GM12864 (cell line): ENCODE results near the gene PSG7.
"Not testable (repeated sequence)": the region's sequence is repeated elsewhere in the genome, so short reads cannot be mapped to it uniquely, and the experiment has no call there.

Source experiments
- DNase-seq: peaks from one replicate; pipeline ENCODE4 v3.0.0-alpha.2; 2011; ENCODE audit warnings: low read depth
- H3K4me3 ChIP-seq: 2 replicates; pipeline ENCODE4 v1.5.1; 2011; ENCODE audit warnings: mild to moderate bottlenecking, low read depth, low read length, control low read depth
- TF ChIP-seq, protein P1 (sequence below): IDR thresholded peaks from 2 replicates; pipeline ENCODE4 v1.5.1; 2011; ENCODE audit warnings: low read depth, mild to moderate bottlenecking, moderate library complexity, low read length, control low read depth, inconsistent platforms; ENCODE audit errors: missing control alignments

PSG7 gene

GRCh38 chr19:42937107-42937506 lies at the start of gene PSG7:
Gene PSG7 (minus strand): TSS chr19:42937207. CDS start chr19:42937076, 131 bp downstream.
- DNase-seq, H3K4me3 ChIP-seq: not testable (repeated sequence)

- DNase-seq: no peak
- TF ChIP-seq, protein P1, sequence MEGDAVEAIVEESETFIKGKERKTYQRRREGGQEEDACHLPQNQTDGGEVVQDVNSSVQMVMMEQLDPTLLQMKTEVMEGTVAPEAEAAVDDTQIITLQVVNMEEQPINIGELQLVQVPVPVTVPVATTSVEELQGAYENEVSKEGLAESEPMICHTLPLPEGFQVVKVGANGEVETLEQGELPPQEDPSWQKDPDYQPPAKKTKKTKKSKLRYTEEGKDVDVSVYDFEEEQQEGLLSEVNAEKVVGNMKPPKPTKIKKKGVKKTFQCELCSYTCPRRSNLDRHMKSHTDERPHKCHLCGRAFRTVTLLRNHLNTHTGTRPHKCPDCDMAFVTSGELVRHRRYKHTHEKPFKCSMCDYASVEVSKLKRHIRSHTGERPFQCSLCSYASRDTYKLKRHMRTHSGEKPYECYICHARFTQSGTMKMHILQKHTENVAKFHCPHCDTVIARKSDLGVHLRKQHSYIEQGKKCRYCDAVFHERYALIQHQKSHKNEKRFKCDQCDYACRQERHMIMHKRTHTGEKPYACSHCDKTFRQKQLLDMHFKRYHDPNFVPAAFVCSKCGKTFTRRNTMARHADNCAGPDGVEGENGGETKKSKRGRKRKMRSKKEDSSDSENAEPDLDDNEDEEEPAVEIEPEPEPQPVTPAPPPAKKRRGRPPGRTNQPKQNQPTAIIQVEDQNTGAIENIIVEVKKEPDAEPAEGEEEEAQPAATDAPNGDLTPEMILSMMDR: no peak
- H3K4me3 ChIP-seq: no peak overlapping the region
Measured at GRCh38 chr19:42985588-42985987, 48.6 kb upstream of the PSG7 start.

- not testable (repeated sequence) for DNase-seq, H3K4me3 ChIP-seq
Measured at GRCh38 chr19:42982111-42982510, 45.1 kb upstream of the PSG7 start.

- H3K4me3 ChIP-seq, DNase-seq: not testable (repeated sequence)
Measured at GRCh38 chr19:42971451-42971850, 34.4 kb upstream of the PSG7 start.

DNA sequence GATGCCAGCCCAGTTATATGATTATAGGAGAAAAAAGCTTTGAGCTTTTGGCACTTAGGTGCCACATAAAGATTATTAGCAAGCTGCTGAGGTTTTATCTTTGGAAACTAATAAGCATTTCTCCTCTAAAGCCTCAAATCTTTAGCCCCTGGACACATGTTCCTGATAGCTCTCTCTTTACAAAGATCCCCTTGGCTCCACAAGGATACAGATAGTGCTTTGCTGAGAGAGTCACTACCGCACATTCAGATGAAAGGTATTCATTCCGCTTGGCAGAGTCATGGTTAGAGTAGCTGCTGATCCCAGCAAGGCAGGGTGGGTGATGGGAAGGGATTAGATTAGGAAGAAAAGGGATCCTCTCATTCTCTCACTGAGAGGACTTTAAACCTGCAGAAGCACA lies 28.2 kb upstream of the PSG7 start:
- TF ChIP-seq, protein P1: no peak
- DNase-seq: no peak
- H3K4me3 ChIP-seq: no peak overlapping the region

GRCh38 chr19:42961119-42961518 lies 24.1 kb upstream of the PSG7 start:
- no peak overlapping the region for H3K4me3 ChIP-seq
- TF ChIP-seq, protein P1: no peak
- no peak for DNase-seq

GRCh38 chr19:42952126-42952525 lies 15.1 kb upstream of the PSG7 start:
- DNase-seq, H3K4me3 ChIP-seq: not testable (repeated sequence)

GRCh38 chr19:42951476-42951875 lies 14.5 kb upstream of the PSG7 start:
- not testable (repeated sequence) for DNase-seq, H3K4me3 ChIP-seq

GRCh38 chr19:42942187-42942789 lies 5.3 kb upstream of the PSG7 start:
- H3K4me3 ChIP-seq: no peak overlapping the region
- no peak for DNase-seq
- TF ChIP-seq, protein P1: peak; percentile 67

- not testable (repeated sequence) for H3K4me3 ChIP-seq, DNase-seq
Measured at GRCh38 chr19:42934726-42935125, 2.3 kb downstream of the PSG7 start.

- not testable (repeated sequence) for H3K4me3 ChIP-seq, DNase-seq
Measured at GRCh38 chr19:42934183-42934582, 2.8 kb downstream of the PSG7 start.

- not testable (repeated sequence) for H3K4me3 ChIP-seq
Measured at GRCh38 chr19:42933412-42933811, 3.6 kb downstream of the PSG7 start.

DNA sequence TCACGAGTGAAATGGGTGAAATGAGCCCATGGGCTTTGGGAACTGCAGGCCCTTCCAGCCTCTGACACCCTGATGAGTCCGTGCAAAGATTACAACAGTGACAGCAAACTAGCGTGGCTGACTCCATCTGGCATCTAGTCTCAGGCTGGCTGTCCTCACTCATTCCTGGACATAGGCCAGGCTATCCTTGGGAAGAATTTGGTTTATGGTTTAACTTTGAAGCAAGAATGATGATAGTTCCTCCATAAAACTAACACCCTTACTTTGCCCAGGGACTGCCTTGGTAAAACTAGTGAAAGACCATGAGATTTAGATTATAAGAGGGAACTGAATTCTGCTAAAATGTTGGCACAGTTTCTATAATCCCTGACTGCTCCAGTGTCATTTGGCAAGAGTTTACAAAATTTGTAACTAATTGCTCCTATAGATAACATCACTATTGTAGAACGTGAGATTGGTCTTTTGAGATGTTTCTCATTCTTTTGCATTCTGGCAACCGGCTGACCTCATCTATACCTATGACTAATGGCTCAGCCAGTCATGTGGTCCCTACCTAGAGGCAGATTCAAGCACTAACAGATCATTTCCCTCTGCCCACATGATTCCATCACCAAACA lies 4.4 kb downstream of the PSG7 start:
- not testable (repeated sequence) for DNase-seq, H3K4me3 ChIP-seq

More at GRCh38 chr19:42933412-42933811, 3.6 kb downstream of the PSG7 start:
- not testable (repeated sequence) for DNase-seq
